HG03066 (cell line): ENCODE results near the gene CPM.

Experiments
- ATAC-seq: cut with Tn5 transposase; IDR thresholded peaks from one replicate; pipeline ENCODE4 v1.9.1; 2021; ENCODE audit warnings: low read depth; ENCODE audit not compliant: unreplicated experiment

Gene CPM

GRCh38 chr12:68932961-68933893 lies at the start of gene CPM:
CPM (minus strand) TSS chr12:68933171; CDS start chr12:68932837, 334 bp downstream.
- ATAC-seq: peak; percentile 92

- ATAC-seq: no peak
These were observed 48.5 kb upstream of the CPM start for GRCh38 chr12:68981516-68981915.

- ATAC-seq: no peak
These were observed 47.7 kb upstream of the CPM start for GRCh38 chr12:68980476-68981212.

GRCh38 chr12:68978678-68979077 lies 45.7 kb upstream of the CPM start:
- ATAC-seq: no peak

- no peak for ATAC-seq
These were observed 45.1 kb upstream of the CPM start for GRCh38 chr12:68977909-68978610.

GRCh38 chr12:68977335-68977734 lies 44.4 kb upstream of the CPM start:
- ATAC-seq: no peak

GRCh38 chr12:68976395-68976841 lies 43.4 kb upstream of the CPM start:
- no peak for ATAC-seq

GRCh38 chr12:68975811-68976210 lies 42.8 kb upstream of the CPM start:
- no peak for ATAC-seq

GRCh38 chr12:68972595-68972994 lies 39.6 kb upstream of the CPM start:
- no peak for ATAC-seq

GRCh38 chr12:68971404-68971803 lies 38.4 kb upstream of the CPM start:
- ATAC-seq: no peak

- no peak for ATAC-seq
These were observed 38.0 kb upstream of the CPM start for GRCh38 chr12:68970951-68971350.

GRCh38 chr12:68970306-68970705 lies 37.3 kb upstream of the CPM start:
- no peak for ATAC-seq

GRCh38 chr12:68967046-68967445 lies 34.1 kb upstream of the CPM start:
- ATAC-seq: no peak

- no peak for ATAC-seq
These were observed 31.1 kb upstream of the CPM start for GRCh38 chr12:68963856-68964745.

- ATAC-seq: no peak
These were observed 30.2 kb upstream of the CPM start for GRCh38 chr12:68962877-68963855.

GRCh38 chr12:68959891-68960464 lies 27.0 kb upstream of the CPM start:
- no peak for ATAC-seq

- no peak for ATAC-seq
These were observed 26.3 kb upstream of the CPM start for GRCh38 chr12:68959143-68959858.

- ATAC-seq: peak; percentile 93
These were observed 25.4 kb upstream of the CPM start for GRCh38 chr12:68958322-68958721.
